Right atrium auricular region (tissue), 2 donors: ENCODE results near the gene IFIH1. TPM values are rescaled to one million over a fixed set of nuclear protein-coding genes. Genes with fewer than 3 reads are reported as not detected.

Source experiments
- DNase-seq: peaks from one replicate; pipeline ENCODE4 v3.0.0-alpha.2; 2019; ENCODE audit warnings: low spot score
- H3K27ac ChIP-seq, 2 donors: fragments of 200-600 bp; sonication (generic); 1 replicate in 1 of 2; 2 replicates in 1 of 2; pipeline ENCODE4 v1.5.1; 2016 to 2019
- H3K27me3 ChIP-seq, 2 donors: fragments of 200-600 bp; sonication (generic); one replicate each; pipeline versions ENCODE4 v1.5.1 to v1.6.0; 2017 to 2019
- H3K36me3 ChIP-seq: fragments of 200-600 bp; sonication (generic); one replicate; pipeline ENCODE4 v1.5.1; 2016
- H3K4me1 ChIP-seq, 2 donors: fragments of 200-600 bp; sonication (generic); one replicate each; pipeline versions ENCODE4 v1.5.1 to v1.6.0; 2017 to 2019
- H3K4me3 ChIP-seq, 2 donors: fragments of 200-600 bp; sonication (generic); 1 replicate in 1 of 2; 2 replicates in 1 of 2; pipeline ENCODE4 v1.5.1; 2017 to 2019; ENCODE audit warnings: mild to moderate bottlenecking in 1 of 2, moderate library complexity in 1 of 2
- H3K9me3 ChIP-seq, 2 donors: fragments of 200-600 bp; sonication (generic); one replicate each; pipeline ENCODE4 v1.5.1; 2019
- total RNA-seq, 2 donors: library from RNA; depleted of rRNA; stranded (reverse); fragments of >200 nt; gene quantifications; one replicate each; pipeline ENCODE4 v1.1.0, GENCODE V29; 2016
- TF ChIP-seq, protein P1 (sequence below), 2 donors: fragments of 200-600 bp; sonication (generic); IDR thresholded peaks; one replicate each; pipeline ENCODE4 v1.5.1; 2019; ENCODE audit warnings: antibody characterized with exemption in 2 of 2

IFIH1 gene
- total RNA-seq: 1 to 10 TPM; 4.1 to 6.6 TPM

DNA sequence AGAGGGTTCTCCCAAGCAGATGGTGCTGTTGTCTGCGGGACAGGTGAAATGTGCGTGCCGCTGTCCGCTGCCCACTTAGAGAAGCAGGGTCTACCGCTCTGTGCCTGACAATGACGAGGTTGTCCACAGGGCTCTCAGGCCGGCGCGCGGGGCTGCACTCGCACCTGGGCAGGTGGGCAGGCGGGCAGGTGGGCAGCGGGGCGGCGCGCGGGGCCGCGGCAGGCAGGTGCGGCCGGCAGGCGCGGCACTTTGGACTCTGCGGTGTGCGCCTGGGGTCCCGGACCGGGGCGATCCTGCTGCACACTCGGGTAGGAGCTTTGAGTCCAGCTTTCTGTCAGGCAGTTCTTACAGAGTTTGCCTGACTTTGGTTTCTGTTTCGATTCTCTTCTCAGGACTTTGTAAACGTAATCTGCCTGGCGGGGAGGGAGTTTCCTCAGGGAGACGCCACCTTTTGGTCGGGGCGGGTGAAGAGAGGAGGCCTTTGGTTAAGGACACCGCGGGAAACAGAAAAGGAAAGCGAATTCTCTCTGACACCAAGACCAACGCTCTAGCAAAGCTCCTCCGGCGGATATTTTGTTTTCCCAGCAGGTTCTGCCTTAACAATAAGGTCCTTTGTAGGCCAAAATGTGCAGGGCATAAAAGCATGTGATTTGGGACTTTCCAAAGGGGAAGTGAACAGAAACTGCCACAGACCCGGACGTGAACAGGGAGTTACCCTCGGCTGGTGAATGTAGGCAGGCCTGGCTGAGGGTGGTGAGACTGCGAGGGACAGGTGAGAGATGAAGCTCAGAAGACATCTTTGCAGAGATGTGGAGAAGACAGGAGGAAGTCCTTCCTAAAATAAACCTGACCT, at the start of gene IFIH1:
TSS of gene IFIH1 (minus strand) at position 357 of the 853 bp plus-strand sequence. CDS start 377 bp downstream, outside the sequence.
- H3K4me3 ChIP-seq: peak within 1 kb of the TSS; percentile 66 to 78
- TF ChIP-seq, protein P1, sequence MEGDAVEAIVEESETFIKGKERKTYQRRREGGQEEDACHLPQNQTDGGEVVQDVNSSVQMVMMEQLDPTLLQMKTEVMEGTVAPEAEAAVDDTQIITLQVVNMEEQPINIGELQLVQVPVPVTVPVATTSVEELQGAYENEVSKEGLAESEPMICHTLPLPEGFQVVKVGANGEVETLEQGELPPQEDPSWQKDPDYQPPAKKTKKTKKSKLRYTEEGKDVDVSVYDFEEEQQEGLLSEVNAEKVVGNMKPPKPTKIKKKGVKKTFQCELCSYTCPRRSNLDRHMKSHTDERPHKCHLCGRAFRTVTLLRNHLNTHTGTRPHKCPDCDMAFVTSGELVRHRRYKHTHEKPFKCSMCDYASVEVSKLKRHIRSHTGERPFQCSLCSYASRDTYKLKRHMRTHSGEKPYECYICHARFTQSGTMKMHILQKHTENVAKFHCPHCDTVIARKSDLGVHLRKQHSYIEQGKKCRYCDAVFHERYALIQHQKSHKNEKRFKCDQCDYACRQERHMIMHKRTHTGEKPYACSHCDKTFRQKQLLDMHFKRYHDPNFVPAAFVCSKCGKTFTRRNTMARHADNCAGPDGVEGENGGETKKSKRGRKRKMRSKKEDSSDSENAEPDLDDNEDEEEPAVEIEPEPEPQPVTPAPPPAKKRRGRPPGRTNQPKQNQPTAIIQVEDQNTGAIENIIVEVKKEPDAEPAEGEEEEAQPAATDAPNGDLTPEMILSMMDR (IDR thresholded peaks at IDR 0.05): peak in 1 of 2 donors; percentile 58
- H3K4me1 ChIP-seq: no peaks in the 10 kb centered on the region

DNA sequence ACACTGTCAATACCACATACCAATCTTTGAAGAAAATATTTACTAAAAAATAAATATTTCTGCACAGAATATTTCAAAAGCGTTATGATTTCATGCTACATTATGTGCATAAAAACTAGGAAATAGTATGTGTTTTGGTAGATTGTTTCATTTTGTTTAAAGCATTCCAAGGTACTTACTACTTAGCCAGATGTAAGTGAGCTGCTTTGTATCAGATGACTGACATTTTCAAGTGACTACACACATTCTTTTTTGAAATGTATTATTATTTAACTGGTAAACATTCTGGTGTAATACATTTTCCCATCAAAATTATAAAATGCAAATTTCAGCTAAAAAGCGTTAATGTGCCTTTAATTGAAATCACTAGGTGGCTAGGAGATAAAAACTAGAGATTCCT, 46.9 kb upstream of the IFIH1 start:
- no peaks in the 10 kb centered on the region for H3K27me3 ChIP-seq
- TF ChIP-seq, protein P1 (IDR thresholded peaks at IDR 0.05): no peak
- DNase-seq: no peak
- H3K4me3 ChIP-seq: no peak overlapping the region
- no peaks in the 10 kb centered on the region for H3K4me1 ChIP-seq
- no peaks in the 10 kb centered on the region for H3K9me3 ChIP-seq
- no peak overlapping the region for H3K27ac ChIP-seq
- H3K36me3 ChIP-seq: no peaks in the 10 kb centered on the region

More for the DNA sequence above, at the start of gene IFIH1:
- Histone ChIP-seq H3K36me3 (no peaks in the 10 kb centered on the region), H3K27ac (peak within 1 kb of the TSS; percentile 76 to 85), H3K9me3 (no peaks in the 10 kb centered on the region), H3K27me3 (no peaks in the 10 kb centered on the region)
- DNase-seq: peak; percentile 92

DNA sequence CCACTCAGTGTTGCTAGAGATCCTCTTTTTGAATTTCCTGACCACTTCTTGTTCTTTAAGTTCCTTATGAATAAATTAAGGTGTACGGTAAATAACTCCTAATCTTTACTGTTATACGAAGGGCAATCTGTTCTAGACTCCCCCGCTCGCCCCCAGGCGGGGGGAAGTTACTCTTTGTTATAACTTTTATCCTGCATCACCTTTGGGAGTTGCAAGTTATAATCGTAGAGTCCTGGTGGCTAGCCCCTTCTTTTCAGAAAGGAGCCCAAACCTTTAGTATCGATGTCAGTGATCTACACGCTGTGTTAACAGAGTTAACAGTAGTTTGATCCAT, 26.1 kb upstream of the IFIH1 start:
- TF ChIP-seq, protein P1 (IDR thresholded peaks at IDR 0.05): no peak
- Histone ChIP-seq H3K4me3 (peak overlapping the region; percentile 77 to 92), H3K4me1 (peaks cover 0 to 5% of the 10 kb centered on the region in 2 donors), H3K27ac (peak overlapping the region; percentile 79 to 80), H3K9me3 (no peaks in the 10 kb centered on the region), H3K36me3 (no peaks in the 10 kb centered on the region), H3K27me3 (no peaks in the 10 kb centered on the region)
- DNase-seq: no peak

DNA sequence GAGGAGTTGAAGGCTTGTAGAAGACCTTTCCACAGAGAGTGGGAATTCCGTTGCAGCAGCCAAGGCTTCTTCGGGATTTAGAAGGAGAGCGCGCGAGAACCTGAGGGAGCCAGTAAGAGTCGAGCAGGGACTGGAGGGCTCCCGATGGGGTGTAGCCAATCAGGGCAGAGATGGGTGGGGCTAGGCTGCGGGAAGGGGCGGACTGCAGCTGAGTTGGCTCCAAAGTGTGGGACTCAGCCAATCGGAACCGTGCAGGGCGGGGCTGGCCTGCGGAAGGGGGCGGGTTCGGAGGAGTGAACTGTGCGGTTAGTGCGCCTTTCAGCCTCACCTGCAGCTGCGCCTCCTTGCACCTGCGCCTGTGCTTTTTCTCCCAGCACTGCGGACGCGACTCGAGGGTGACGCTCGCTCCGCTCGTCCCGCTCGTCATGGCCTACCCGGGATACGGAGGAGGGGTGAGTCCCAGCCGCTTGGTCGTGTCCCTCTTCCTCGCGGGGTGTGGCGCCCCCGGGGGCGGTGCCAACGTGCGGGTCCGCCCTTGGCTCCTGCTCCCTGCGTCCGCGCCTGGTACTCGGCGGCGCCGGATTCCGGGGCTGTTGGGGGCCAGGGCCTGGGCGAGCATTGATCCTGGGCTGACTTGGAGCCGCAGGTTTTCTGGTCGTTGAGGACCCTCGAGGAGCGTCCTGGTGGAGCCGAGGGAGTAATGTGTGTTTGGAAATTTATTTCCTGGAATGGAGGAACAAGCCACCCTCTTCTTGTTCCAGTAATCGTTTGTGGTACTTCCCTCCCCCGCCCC, 25.5 kb upstream of the IFIH1 start, which contains the start of gene GCA:
TSS of gene GCA (plus strand) at position 309 of the 793 bp plus-strand sequence. CDS start at position 426, 117 bp downstream.
- peak within 1 kb of the TSS; percentile 79 to 80 for H3K27ac ChIP-seq
- DNase-seq: peak; percentile 97
- TF ChIP-seq, protein P1 (IDR thresholded peaks at IDR 0.05): peak in 1 of 2 donors; percentile 20

DNA sequence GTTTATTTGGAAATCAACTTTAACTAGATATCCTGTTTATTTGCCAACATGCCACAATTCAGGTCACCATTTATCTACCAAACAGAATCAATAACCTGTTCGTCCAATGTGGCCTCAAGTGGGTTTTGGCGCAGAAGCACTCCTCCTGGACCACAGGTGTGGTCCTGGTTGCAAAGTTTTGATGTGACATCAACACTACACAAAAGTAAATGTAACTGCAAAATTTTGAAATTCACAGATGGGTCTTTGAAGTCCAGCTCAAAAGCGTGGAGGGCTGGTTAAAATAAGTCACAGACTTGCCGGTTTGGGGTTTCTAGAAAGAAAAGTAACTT, 25.0 kb upstream of the IFIH1 start:
- TF ChIP-seq, protein P1 (IDR thresholded peaks at IDR 0.05): no peak
- H3K36me3 ChIP-seq: no peaks in the 10 kb centered on the region
- H3K4me3 ChIP-seq: peak overlapping the region; percentile 77 to 92
- no peaks in the 10 kb centered on the region for H3K27me3 ChIP-seq
- H3K9me3 ChIP-seq: no peaks in the 10 kb centered on the region
- H3K27ac ChIP-seq: peak overlapping the region in 1 of 2 donors; percentile 20
- peaks cover 0 to 5% of the 10 kb centered on the region in 2 donors for H3K4me1 ChIP-seq
- no peak for DNase-seq

More for the DNA sequence above, 25.5 kb upstream of the IFIH1 start, which contains the start of gene GCA:
- Histone ChIP-seq H3K4me1 (peaks cover 0 to 5% of the 10 kb centered on the region in 2 donors), H3K27me3 (no peaks in the 10 kb centered on the region), H3K36me3 (no peaks in the 10 kb centered on the region), H3K4me3 (peak within 1 kb of the TSS; percentile 77 to 92), H3K9me3 (no peaks in the 10 kb centered on the region)
